DLD1 (cell line): ENCODE measurements around the gene LAMB2.

Source experiments
- in situ Hi-C: cut with HindIII; loops from 2 replicates; pipeline ENCODE4 v1.10.0; 2017; ENCODE audit warnings: low sequenced_read_pairs

The LAMB2 gene

DNA sequence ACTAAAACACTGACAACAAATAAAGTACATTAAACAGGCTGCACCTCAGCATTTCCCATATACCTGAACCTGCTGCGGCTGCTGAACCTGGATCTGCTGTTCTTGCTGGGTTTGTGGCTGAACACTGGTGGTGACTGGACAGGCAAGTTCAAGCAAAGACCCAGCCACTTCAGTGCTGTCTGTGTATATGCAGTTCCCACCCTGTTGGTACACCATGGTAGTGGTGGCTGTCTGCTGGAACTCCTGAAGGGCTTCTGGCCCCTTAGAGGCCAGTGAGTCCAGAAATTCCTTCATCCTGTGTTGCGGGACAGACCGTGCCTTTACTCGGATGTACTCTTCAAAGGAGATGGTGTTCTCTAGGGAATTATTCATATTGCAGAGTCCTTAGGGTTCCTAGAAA lies 56.2 kb downstream of the LAMB2 start:
- in situ Hi-C loops, result no loop called here

- in situ Hi-C loops, result no loop called here
These were observed 56.7 kb downstream of the LAMB2 start for GRCh38 chr3:49076116-49076515.
